HG02571 (cell line): ENCODE data around the gene ZNF765.
"Not testable (repeated sequence)": the region's sequence is repeated elsewhere in the genome, so short reads cannot be mapped to it uniquely, and the experiment has no call there.

ENCODE experiments used
- ATAC-seq: cut with Tn5 transposase; IDR thresholded peaks from one replicate; pipeline ENCODE4 v1.9.1; 2021; ENCODE audit warnings: mild to moderate bottlenecking, moderate library complexity; ENCODE audit not compliant: unreplicated experiment

The ZNF765 gene

GRCh38 chr19:53475470-53475869, 80.5 kb downstream of the ZNF765 start:
- not testable (repeated sequence) for ATAC-seq
